ENCODE results near the gene TMEM248. TPM values are rescaled to one million over a fixed set of nuclear protein-coding genes. Genes with fewer than 3 reads are reported as not detected.
A peak's percentile ranks its signal among the peaks of the same experiment; 100 is the strongest.

TMEM248 gene
- total RNA-seq, 1 experiment from 2014 or later, result 83.6 TPM

- no peak overlapping the region for H2AFZ ChIP-seq
Measured at GRCh38 chr7:66952343-66953043, 31.5 kb downstream of the TMEM248 start.

GRCh38 chr7:66953044-66953427, 32.0 kb downstream of the TMEM248 start:
- ChIA-PET POLR2A (ENCODE audit: unreplicated experiment) (interaction anchor here (0.6 kb wide), 1 partner anchor 108 kb away, joined by 3 read pairs; no protein-coding TSS in a partner anchor), CTCF (interaction anchor here (0.6 kb wide), 1 partner anchor 21 kb away, joined by 3 read pairs; no protein-coding TSS in a partner anchor)
- DNase-seq, result no peak
- H3K9me2 ChIP-seq (ENCODE audit: insufficient read depth), result no peaks in the 10 kb centered on the region
- H2AFZ ChIP-seq, result no peak overlapping the region
- no peaks in the 10 kb centered on the region; the same call in 1 of the 2 replicates for H4K20me1 ChIP-seq (ENCODE audit: insufficient read depth)
- no peaks in the 10 kb centered on the region for H3K27me3 ChIP-seq (ENCODE audit: insufficient read depth, low read depth)
- no peak for TF ChIP-seq CTCF (conservative IDR thresholded peaks at IDR 0.05)
- TF ChIP-seq EZH2 (IDR thresholded peaks at IDR 0.05; ENCODE audit: low read depth), result no peak
- peaks cover 52% of the 10 kb centered on the region for H3K36me3 ChIP-seq (ENCODE audit: low read depth)
- peak overlapping the region; percentile 54 for H3K4me2 ChIP-seq
- H3K9me3 ChIP-seq (ENCODE audit: insufficient read depth, low read depth), result no peaks in the 10 kb centered on the region
- H3K27ac ChIP-seq, result peak overlapping the region; percentile 86
- H3K79me2 ChIP-seq (ENCODE audit: low read depth), result no peaks in the 10 kb centered on the region
- H3K4me1 ChIP-seq (replicated peaks; ENCODE audit: insufficient read depth), result peaks cover 22% of the 10 kb centered on the region
- H3K4me3 ChIP-seq, result no peak overlapping the region
- intact Hi-C loops (cut with micrococcal nuclease; ENCODE audit: unreplicated experiment), result no loop called here
- peaks cover 34% of the 10 kb centered on the region for H3F3A ChIP-seq (ENCODE audit: insufficient read depth, low read depth)
- no TSS peak for BruUV-seq (replicated peaks)

More at GRCh38 chr7:66952343-66953043, 31.5 kb downstream of the TMEM248 start:
- no TSS peak for BruUV-seq (replicated peaks)
- CTCF ChIA-PET, result interaction anchor here (0.6 kb wide), 2 partner anchors 21 to 349 kb away, joined by 3 to 5 read pairs; no protein-coding TSS in a partner anchor
- intact Hi-C loops (cut with micrococcal nuclease; ENCODE audit: unreplicated experiment), result loop anchor here (1.0 kb wide), 1 partner anchor 42 kb away; no protein-coding TSS in a partner anchor
- Histone ChIP-seq H3K4me1 (replicated peaks; ENCODE audit: insufficient read depth) (peaks cover 22% of the 10 kb centered on the region), H3K9me3 (ENCODE audit: insufficient read depth, low read depth) (no peaks in the 10 kb centered on the region), H4K20me1 (ENCODE audit: insufficient read depth) (no peaks in the 10 kb centered on the region; the same call in 1 of the 2 replicates), H3K36me3 (ENCODE audit: low read depth) (peaks cover 52% of the 10 kb centered on the region), H3F3A (ENCODE audit: insufficient read depth, low read depth) (peaks cover 34% of the 10 kb centered on the region), H3K27me3 (ENCODE audit: insufficient read depth, low read depth) (no peaks in the 10 kb centered on the region), H3K4me2 (peak overlapping the region; percentile 54), H3K79me2 (ENCODE audit: low read depth) (no peaks in the 10 kb centered on the region), H3K27ac (peak overlapping the region; percentile 86), H3K4me3 (no peak overlapping the region), H3K9me2 (ENCODE audit: insufficient read depth) (no peaks in the 10 kb centered on the region)
- TF ChIP-seq CTCF (conservative IDR thresholded peaks at IDR 0.05) (no peak), EZH2 (IDR thresholded peaks at IDR 0.05; ENCODE audit: low read depth) (no peak)
- peak; percentile 85 to 91 for DNase-seq
- POLR2A ChIA-PET (ENCODE audit: unreplicated experiment), result interaction anchor here (0.6 kb wide), 2 partner anchors 43 to 108 kb away, joined by 3 read pairs; no protein-coding TSS in a partner anchor

- ChIA-PET CTCF (no interaction called here), POLR2A (ENCODE audit: unreplicated experiment) (interaction anchor here (0.6 to 0.8 kb wide), 2 partner anchors 52 to 217 kb away, joined by 3 to 5 read pairs; partner anchors contain the start of gene RABGEF1)
- Histone ChIP-seq H3K9me2 (ENCODE audit: insufficient read depth) (no peaks in the 10 kb centered on the region), H3F3A (ENCODE audit: insufficient read depth, low read depth) (peaks cover 7% of the 10 kb centered on the region; the same call in 1 of the 2 replicates), H3K4me3 (no peak overlapping the region), H3K27ac (no peak overlapping the region), H3K36me3 (ENCODE audit: low read depth) (peaks cover 30% of the 10 kb centered on the region), H2AFZ (no peak overlapping the region), H3K9me3 (ENCODE audit: insufficient read depth, low read depth) (no peaks in the 10 kb centered on the region), H3K27me3 (ENCODE audit: insufficient read depth, low read depth) (no peaks in the 10 kb centered on the region), H3K4me2 (no peak overlapping the region), H3K4me1 (replicated peaks; ENCODE audit: insufficient read depth) (peaks cover 9% of the 10 kb centered on the region), H4K20me1 (ENCODE audit: insufficient read depth) (no peaks in the 10 kb centered on the region; the same call in 1 of the 2 replicates), H3K79me2 (ENCODE audit: low read depth) (no peaks in the 10 kb centered on the region)
- BruUV-seq (replicated peaks), result no TSS peak
- no peak for TF ChIP-seq EZH2 (IDR thresholded peaks at IDR 0.05; ENCODE audit: low read depth)
- no peak for TF ChIP-seq CTCF (conservative IDR thresholded peaks at IDR 0.05)
- intact Hi-C loops (cut with micrococcal nuclease; ENCODE audit: unreplicated experiment), result no loop called here
- DNase-seq, result no peak
Measured at GRCh38 chr7:66957595-66958290, 36.7 kb downstream of the TMEM248 start.
